ENCODE data around the gene PCDHGA4. TPM values are rescaled to one million over a fixed set of nuclear protein-coding genes. Genes with fewer than 3 reads are reported as not detected.

The PCDHGA4 gene
- total and polyA plus RNA-seq, 11 donors = 2.5 to 13.7 (median 9.9) TPM

DNA sequence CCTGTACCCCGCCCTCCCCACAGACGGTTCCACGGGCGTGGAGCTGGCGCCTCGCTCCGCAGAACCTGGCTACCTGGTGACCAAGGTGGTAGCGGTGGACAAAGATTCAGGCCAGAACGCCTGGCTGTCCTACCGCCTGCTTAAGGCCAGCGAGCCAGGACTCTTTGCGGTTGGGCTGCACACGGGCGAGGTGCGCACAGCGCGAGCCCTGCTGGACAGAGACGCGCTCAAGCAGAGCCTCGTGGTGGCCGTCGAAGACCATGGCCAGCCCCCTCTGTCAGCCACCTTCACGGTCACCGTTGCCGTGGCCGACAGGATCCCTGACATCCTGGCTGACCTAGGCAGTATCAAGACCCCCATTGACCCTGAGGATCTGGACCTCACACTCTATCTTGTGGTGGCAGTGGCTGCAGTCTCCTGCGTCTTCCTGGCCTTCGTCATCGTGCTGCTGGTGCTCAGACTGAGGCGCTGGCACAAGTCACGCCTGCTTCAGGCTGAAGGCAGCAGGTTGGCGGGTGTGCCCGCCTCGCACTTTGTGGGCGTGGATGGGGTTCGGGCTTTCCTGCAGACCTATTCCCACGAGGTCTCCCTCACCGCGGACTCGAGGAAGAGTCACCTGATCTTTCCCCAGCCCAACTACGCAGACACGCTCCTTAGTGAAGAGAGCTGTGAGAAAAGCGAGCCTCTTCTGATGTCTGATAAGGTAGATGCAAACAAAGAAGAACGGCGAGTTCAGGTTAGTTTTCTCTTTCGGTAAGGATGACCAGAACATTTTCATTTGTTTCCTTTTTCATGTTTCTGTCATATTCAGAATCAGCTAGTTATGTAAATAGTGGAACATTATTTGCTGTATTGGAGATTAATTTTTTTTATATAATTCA is 11.4 kb downstream of the PCDHGA4 start:
- no peak overlapping the region for H3K27ac ChIP-seq
- H3K4me3 ChIP-seq = no peak overlapping the region
- no peak for DNase-seq
- H3K9me3 ChIP-seq = peaks cover 0 to 98% (median 62%) of the 10 kb centered on the region in 12 donors
- TF ChIP-seq, protein P1, sequence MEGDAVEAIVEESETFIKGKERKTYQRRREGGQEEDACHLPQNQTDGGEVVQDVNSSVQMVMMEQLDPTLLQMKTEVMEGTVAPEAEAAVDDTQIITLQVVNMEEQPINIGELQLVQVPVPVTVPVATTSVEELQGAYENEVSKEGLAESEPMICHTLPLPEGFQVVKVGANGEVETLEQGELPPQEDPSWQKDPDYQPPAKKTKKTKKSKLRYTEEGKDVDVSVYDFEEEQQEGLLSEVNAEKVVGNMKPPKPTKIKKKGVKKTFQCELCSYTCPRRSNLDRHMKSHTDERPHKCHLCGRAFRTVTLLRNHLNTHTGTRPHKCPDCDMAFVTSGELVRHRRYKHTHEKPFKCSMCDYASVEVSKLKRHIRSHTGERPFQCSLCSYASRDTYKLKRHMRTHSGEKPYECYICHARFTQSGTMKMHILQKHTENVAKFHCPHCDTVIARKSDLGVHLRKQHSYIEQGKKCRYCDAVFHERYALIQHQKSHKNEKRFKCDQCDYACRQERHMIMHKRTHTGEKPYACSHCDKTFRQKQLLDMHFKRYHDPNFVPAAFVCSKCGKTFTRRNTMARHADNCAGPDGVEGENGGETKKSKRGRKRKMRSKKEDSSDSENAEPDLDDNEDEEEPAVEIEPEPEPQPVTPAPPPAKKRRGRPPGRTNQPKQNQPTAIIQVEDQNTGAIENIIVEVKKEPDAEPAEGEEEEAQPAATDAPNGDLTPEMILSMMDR (IDR thresholded peaks at IDR 0.05) = no peak
- no peak for TF ChIP-seq POLR2A (IDR thresholded peaks at IDR 0.05)
- ATAC-seq = no peak
- H3K36me3 ChIP-seq = peaks cover 0 to 10% (median 0%) of the 10 kb centered on the region in 9 donors
- H3K27me3 ChIP-seq = peaks cover 0 to 50% (median 0%) of the 10 kb centered on the region in 9 donors
- peaks cover 0 to 30% (median 0%) of the 10 kb centered on the region in 12 donors for H3K4me1 ChIP-seq
- WGBS, 4 donors = 38 to 58% (median 47%) methylated on average over 26 to 46 of the region's 46 CpGs
- intact Hi-C loops (cut with DNase I) = loop anchor here in 2 of 10 donors (10.0 kb wide), 1 partner anchor 49 kb away; the partner anchor contains the start of genes PCDHGA10 (in 2 of the 2) and PCDHGB7 (in 2 of the 2)

- intact Hi-C loops (cut with DNase I) = loop anchor here in 2 of 10 donors (10.0 kb wide), 1 partner anchor 45 kb away; the partner anchor contains the start of genes PCDHGA10 (in 2 of the 2) and PCDHGB7 (in 2 of the 2)
- DNase-seq = peak in 3 of 5 donors; percentile 40 to 70 (median 62)
- peaks cover 0 to 31% (median 2%) of the 10 kb centered on the region in 12 donors for H3K4me1 ChIP-seq
- peak within 1 kb of the TSS in 9 of 12 donors; percentile 22 to 44 (median 38) for H3K4me3 ChIP-seq
- peak; percentile 75 to 92 (median 89) for ATAC-seq
- H3K27ac ChIP-seq = peak within 1 kb of the TSS in 6 of 12 donors; percentile 16 to 53 (median 44)
- H3K36me3 ChIP-seq = peaks cover 0 to 36% (median 0%) of the 10 kb centered on the region in 9 donors
- WGBS, 4 donors = 22 to 39% (median 27%) methylated on average over 30 to 32 of the region's 32 CpGs
- TF ChIP-seq, protein P1 (IDR thresholded peaks at IDR 0.05) = peak in 11 of 12 donors; percentile 15 to 55 (median 38)
- TF ChIP-seq POLR2A (IDR thresholded peaks at IDR 0.05) = no peak
- peaks cover 0 to 100% (median 62%) of the 10 kb centered on the region in 12 donors for H3K9me3 ChIP-seq
- H3K27me3 ChIP-seq = peaks cover 0 to 50% (median 0%) of the 10 kb centered on the region in 9 donors
These were observed 15.4 kb downstream of the PCDHGA4 start, which contains the start of gene PCDHGB3 for GRCh38 chr5:141369994-141370848. PCDHGB3 (plus strand) TSS chr5:141370242; CDS start chr5:141370395, 153 bp downstream.

DNA sequence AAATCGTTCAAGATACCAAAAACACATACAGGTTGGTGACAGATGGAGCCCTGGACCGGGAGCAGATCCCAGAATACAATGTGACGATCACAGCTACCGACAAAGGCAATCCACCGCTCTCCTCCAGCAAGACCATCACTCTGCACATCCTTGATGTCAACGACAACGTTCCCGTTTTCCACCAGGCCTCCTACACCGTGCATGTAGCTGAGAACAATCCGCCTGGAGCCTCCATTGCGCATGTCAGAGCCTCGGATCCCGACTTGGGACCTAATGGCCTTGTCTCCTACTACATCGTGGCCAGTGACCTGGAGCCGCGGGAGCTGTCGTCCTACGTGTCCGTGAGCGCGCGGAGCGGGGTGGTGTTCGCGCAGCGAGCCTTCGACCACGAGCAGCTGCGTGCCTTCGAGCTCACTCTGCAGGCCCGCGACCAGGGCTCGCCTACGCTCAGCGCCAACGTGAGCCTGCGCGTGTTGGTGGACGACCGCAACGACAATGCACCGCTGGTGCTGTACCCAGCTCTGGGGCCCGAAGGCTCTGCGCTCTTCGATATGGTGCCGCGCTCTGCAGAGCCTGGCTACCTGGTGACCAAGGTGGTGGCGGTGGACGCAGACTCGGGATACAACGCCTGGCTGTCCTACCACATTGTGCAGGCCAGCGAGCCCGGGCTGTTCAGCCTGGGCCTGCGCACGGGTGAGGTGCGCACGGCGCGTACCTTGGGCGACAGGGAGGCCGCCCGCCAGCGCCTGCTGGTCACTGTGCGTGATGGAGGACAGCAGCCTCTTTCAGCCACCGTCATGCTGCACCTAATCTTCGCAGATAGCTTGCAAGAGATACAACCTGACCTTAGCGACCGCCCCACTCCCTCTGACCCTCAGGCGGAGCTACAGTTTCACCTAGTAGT is 17.0 kb downstream of the PCDHGA4 start:
- Histone ChIP-seq H3K27me3 (peaks cover 0 to 34% (median 0%) of the 10 kb centered on the region in 9 donors), H3K9me3 (peaks cover 0 to 99% (median 61%) of the 10 kb centered on the region in 12 donors), H3K36me3 (peaks cover 0 to 26% (median 0%) of the 10 kb centered on the region in 9 donors), H3K4me3 (no peak overlapping the region), H3K27ac (no peak overlapping the region), H3K4me1 (peaks cover 0 to 31% (median 2%) of the 10 kb centered on the region in 12 donors)
- no peak for TF ChIP-seq POLR2A (IDR thresholded peaks at IDR 0.05)
- ATAC-seq (peak in 3 of 4 donors; percentile 18 to 20 (median 19)), DNase-seq (peak in 1 of 5 donors; percentile 25)
- intact Hi-C loops (cut with DNase I) = no loop called here
- WGBS, 4 donors = 34 to 48% (median 42%) methylated on average over 25 to 69 of the region's 69 CpGs
